Stomach (tissue), 9 donors: Measurements from ENCODE around the gene HBG2. TPM values are rescaled to one million over a fixed set of nuclear protein-coding genes. Genes with fewer than 3 reads are reported as not detected.

ENCODE experiments used
- DNase-seq, 2 donors: peaks; one replicate each; pipeline versions ENCODE4 v3.0.0 to v3.0.0-alpha.2; 2013 to 2019
- H3K27ac ChIP-seq, 5 donors: fragments of 200-600 bp in 4 of 5; sonication (generic) in 4 of 5; one replicate each; pipeline ENCODE4 v1.5.1; 2013 to 2019; ENCODE audit warnings: mild to moderate bottlenecking in 1 of 5, moderate library complexity in 1 of 5
- H3K27me3 ChIP-seq, 3 donors: fragments of 200-600 bp; sonication (generic); one replicate each; pipeline ENCODE4 v1.5.1; 2017 to 2019; ENCODE audit warnings: mixed run types in 1 of 3
- H3K36me3 ChIP-seq, 4 donors: fragments of 200-600 bp; sonication (generic); 1 replicate in 3 of 4; 2 replicates in 1 of 4; pipeline ENCODE4 v1.5.1; 2016 to 2019
- H3K4me1 ChIP-seq, 4 donors: fragments of 200-600 bp; sonication (generic); one replicate each; pipeline ENCODE4 v1.5.1; 2016 to 2019
- H3K4me3 ChIP-seq, 4 donors: fragments of 200-600 bp; sonication (generic) in 3 of 4; one replicate each; pipeline ENCODE4 v1.5.1; 2016 to 2019; ENCODE audit warnings: mild to moderate bottlenecking in 1 of 4
- H3K9me3 ChIP-seq, 4 donors: fragments of 200-600 bp; sonication (generic); one replicate each; pipeline ENCODE4 v1.5.1; 2016 to 2019
- CTCF ChIP-seq, 7 experiments: fragments of 450-650 bp in 4 of 7; fragments of 200-600 bp in 3 of 7; sonication (generic) in 3 of 7; IDR thresholded peaks; one replicate each; pipeline ENCODE4 v1.5.1; 2016 to 2019; ENCODE audit warnings: antibody characterized with exemption in 7 of 7, control low read depth in 2 of 7, mild to moderate bottlenecking in 1 of 7
- EP300 ChIP-seq: sonication (generic); formaldehyde crosslinking; IDR thresholded peaks from one replicate; pipeline ENCODE4 v1.6.1; 2017; ENCODE audit warnings: antibody characterized with exemption
- POLR2A ChIP-seq, 4 donors: fragments of 450-650 bp; IDR thresholded peaks; one replicate each; pipeline ENCODE4 v1.6.1; 2016; ENCODE audit warnings: antibody characterized with exemption in 4 of 4, control low read depth in 2 of 4, mild to moderate bottlenecking in 1 of 4, moderate library complexity in 1 of 4
- POLR2AphosphoS5 ChIP-seq, 3 donors: sonication (generic); formaldehyde crosslinking; IDR thresholded peaks; one replicate each; pipeline ENCODE4 v1.6.1; 2016; ENCODE audit warnings: antibody characterized with exemption in 3 of 3
- WGBS, 5 donors: extraction: QIAGEN DNeasy Blood & Tissue Kit in 3 of 5; methylation state at CpG; one replicate each; pipeline versions ENCODE4 v1.1.5 to v1.1.7; 2013 to 2018; 5-methylcytosine and 5-hydroxymethylcytosine counted together
- intact Hi-C: fragments of 100-400 bp; cut with DNase I; formaldehyde crosslinking; loops from one replicate; pipeline ENCODE4 v1.15.1; 2023; ENCODE audit warnings: low total_unique reads
- polyA plus RNA-seq, 3 donors: library from polyadenylated mRNA; stranded (reverse); fragments of 200-250 nt; gene quantifications; one replicate each; pipeline ENCODE4 v1.2.3, GENCODE V29; 2013
- total RNA-seq, 5 donors: library from RNA; depleted of rRNA; stranded (reverse); fragments of >200 nt; gene quantifications; one replicate each; pipeline versions ENCODE4 v1.1.0 to v1.2.3, GENCODE V29; 2014 to 2016
- donor health status: healthy with polysubstance abuse.
- donor health status: Bipolar disorder and iron deficiency.
- donor health status: healthy.

HBG2 gene
- total and polyA plus RNA-seq, 8 donors: 0.75 to 1,854 TPM; not detected in 6

DNA sequence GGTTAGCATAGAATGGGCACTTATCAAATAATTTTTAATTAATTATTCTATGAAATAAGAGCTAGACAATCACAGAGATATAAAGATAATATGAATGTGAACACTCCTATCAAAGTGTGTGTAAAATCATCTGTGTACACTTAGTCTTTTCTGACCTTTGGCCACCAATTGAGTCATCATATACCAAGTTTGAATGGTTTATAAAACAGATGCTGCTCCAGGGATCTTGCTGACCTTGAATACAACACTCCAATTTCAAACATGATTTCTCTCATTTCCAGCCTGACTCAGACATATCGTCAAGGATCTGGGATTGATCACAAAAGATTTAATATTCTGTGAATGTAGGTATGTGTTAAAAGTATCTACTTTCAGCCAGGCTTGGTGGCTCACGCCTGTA lies 51.2 kb downstream of the HBG2 start:
- DNase-seq: no peak
- intact Hi-C loops: no loop called here
- 80 to 87% (median 83%) methylated on average over 2 of the region's 2 CpGs for WGBS, 5 donors
- no peaks in the 10 kb centered on the region for H3K4me1 ChIP-seq
- H3K27me3 ChIP-seq: no peaks in the 10 kb centered on the region
- H3K9me3 ChIP-seq: no peaks in the 10 kb centered on the region
- no peak overlapping the region for H3K27ac ChIP-seq
- H3K36me3 ChIP-seq: no peaks in the 10 kb centered on the region
- TF ChIP-seq POLR2A (IDR thresholded peaks at IDR 0.05): no peak
- TF ChIP-seq POLR2AphosphoS5 (IDR thresholded peaks at IDR 0.05): no peak
- no peak for TF ChIP-seq EP300
- no peak for TF ChIP-seq CTCF (IDR thresholded peaks at IDR 0.05)
- no peak overlapping the region for H3K4me3 ChIP-seq

Other genes starting within 250 kb of the HBG2 start
- gene OR52J3, start 208.3 kb downstream of the HBG2 start, total RNA-seq: not detected
- gene OR52J3, start 208.3 kb downstream of the HBG2 start, polyA plus RNA-seq: not detected
- gene OR52E2, start 195.2 kb downstream of the HBG2 start, total RNA-seq: not detected
- not detected for gene OR52E2, start 195.2 kb downstream of the HBG2 start, polyA plus RNA-seq
- gene OR52E1, start 185.2 kb downstream of the HBG2 start, total RNA-seq: 1 to 10 TPM in 1 of 5 donors, not detected in 4; 2.6 TPM
- gene OR52E1, start 185.2 kb downstream of the HBG2 start, polyA plus RNA-seq: not detected
- gene OR52A5, start 116.4 kb downstream of the HBG2 start, total RNA-seq: under 1 TPM in 1 of 5 donors, not detected in 4; 0.18 TPM
- gene OR52A5, start 116.4 kb downstream of the HBG2 start, polyA plus RNA-seq: not detected
- not detected for gene OR52A1, start 100.0 kb downstream of the HBG2 start, total RNA-seq
- gene OR52A1, start 100.0 kb downstream of the HBG2 start, polyA plus RNA-seq: not detected
- gene OR51V1, start 54.1 kb downstream of the HBG2 start, total RNA-seq: not detected
- gene OR51V1, start 54.1 kb downstream of the HBG2 start, polyA plus RNA-seq: not detected
- gene HBB, start 27.7 kb downstream of the HBG2 start, total RNA-seq: 1,000 to 10,000 TPM in 1 of 5 donors, 100 to 1,000 TPM in 1, 10 to 100 TPM in 1, 1 to 10 TPM in 2; 2.9 to 1,619 (median 29.5) TPM
- gene HBB, start 27.7 kb downstream of the HBG2 start, polyA plus RNA-seq: 10 to 100 TPM in 2 of 3 donors, 1 to 10 TPM in 1; 3.1 to 15.1 (median 13.0) TPM
- 1 to 10 TPM in 1 of 5 donors, not detected in 4; 4.8 TPM for gene HBD, start 20.3 kb downstream of the HBG2 start, total RNA-seq
- under 1 TPM in 1 of 3 donors, not detected in 2; 0.20 TPM for gene HBD, start 20.3 kb downstream of the HBG2 start, polyA plus RNA-seq
- gene HBG1, start 4.9 kb downstream of the HBG2 start, total RNA-seq: 1 to 10 TPM in 1 of 5 donors, not detected in 4; 6.2 TPM
- not detected for gene HBG1, start 4.9 kb downstream of the HBG2 start, polyA plus RNA-seq
- gene HBE1, start 15.2 kb upstream of the HBG2 start, total RNA-seq: 1 to 10 TPM in 1 of 5 donors, not detected in 4; 1.3 TPM
- not detected for gene HBE1, start 15.2 kb upstream of the HBG2 start, polyA plus RNA-seq
- gene OR51B4, start 47.2 kb upstream of the HBG2 start, total RNA-seq: not detected
- not detected for gene OR51B4, start 47.2 kb upstream of the HBG2 start, polyA plus RNA-seq
- under 1 TPM in 1 of 5 donors, not detected in 4; 0.92 TPM for gene OR51B2, start 69.5 kb upstream of the HBG2 start, total RNA-seq
- not detected for gene OR51B2, start 69.5 kb upstream of the HBG2 start, polyA plus RNA-seq
- 1 to 10 TPM in 1 of 5 donors, under 1 TPM in 1, not detected in 3; 0.92 to 1.2 TPM for gene OR51B5, start 88.7 kb upstream of the HBG2 start, total RNA-seq
- not detected for gene OR51B5, start 88.7 kb upstream of the HBG2 start, polyA plus RNA-seq
- gene OR51B6, start 96.7 kb upstream of the HBG2 start, total RNA-seq: not detected
- not detected for gene OR51B6, start 96.7 kb upstream of the HBG2 start, polyA plus RNA-seq
- gene OR51M1, start 129.0 kb upstream of the HBG2 start, total RNA-seq: not detected
- gene OR51M1, start 129.0 kb upstream of the HBG2 start, polyA plus RNA-seq: not detected
- gene OR51Q1, start 167.3 kb upstream of the HBG2 start, total RNA-seq: not detected
- not detected for gene OR51Q1, start 167.3 kb upstream of the HBG2 start, polyA plus RNA-seq
- gene OR51I1, start 186.7 kb upstream of the HBG2 start, total RNA-seq: not detected
- gene OR51I1, start 186.7 kb upstream of the HBG2 start, polyA plus RNA-seq: not detected
- not detected for gene OR51I2, start 194.5 kb upstream of the HBG2 start, total RNA-seq
- not detected for gene OR51I2, start 194.5 kb upstream of the HBG2 start, polyA plus RNA-seq
- not detected for gene OR52D1, start 233.9 kb upstream of the HBG2 start, total RNA-seq
- not detected for gene OR52D1, start 233.9 kb upstream of the HBG2 start, polyA plus RNA-seq